HCT116 (cell line): ENCODE results near the gene BSND.

Source experiments
- CTCF ChIP-seq, 3 experiments: fragments of 200-600 bp in 1 of 3; sonication (generic) in 1 of 3; IDR thresholded peaks in 2 of 3; conservative IDR thresholded peaks in 1 of 3; 2 replicates each; pipeline ENCODE4 v1.5.1; 2012 to 2017; ENCODE audit warnings: low read depth in 2 of 3, low read length in 2 of 3, antibody characterized with exemption in 1 of 3, borderline replicate concordance in 1 of 3, control low read depth in 1 of 3, mild to moderate bottlenecking in 1 of 3, mixed read lengths in 1 of 3, mixed run types in 1 of 3, moderate library complexity in 1 of 3; ENCODE audit not compliant: insufficient read depth in 1 of 3
- EZH2phosphoT487 ChIP-seq: fragments of 200-600 bp; IDR thresholded peaks from 2 replicates; pipeline ENCODE4 v1.6.1; 2018; ENCODE audit warnings: antibody characterized with exemption, borderline replicate concordance

- TF ChIP-seq EZH2phosphoT487 (no peak), CTCF (IDR thresholded peaks at IDR 0.05 in 2 of 3, conservative IDR thresholded peaks at IDR 0.05 in 1 of 3; ENCODE audit: borderline replicate concordance in 1 of 3, insufficient read depth in 1 of 3, low read depth in 2 of 3, low read length in 2 of 3) (no peak)
These were observed 43.4 kb upstream of the BSND start for GRCh38 chr1:54955359-54955758.
